Activated CD4-positive, alpha-beta T cell treated with anti-CD3 and anti-CD28 coated beads, Interleukin-10, Interleukin-2, amounts not matched to agents 100 ng/mL and 50 ng/mL, durations not matched to agents 16 hours and 8 hours (primary cell): ENCODE measurements around the gene FBN1.
A peak's percentile ranks its signal among the peaks of the same experiment; 100 is the strongest.

Experiments used
- DNase-seq: peaks from one replicate; pipeline ENCODE4 v3.0.0-alpha.2; 2020

The FBN1 gene

DNA sequence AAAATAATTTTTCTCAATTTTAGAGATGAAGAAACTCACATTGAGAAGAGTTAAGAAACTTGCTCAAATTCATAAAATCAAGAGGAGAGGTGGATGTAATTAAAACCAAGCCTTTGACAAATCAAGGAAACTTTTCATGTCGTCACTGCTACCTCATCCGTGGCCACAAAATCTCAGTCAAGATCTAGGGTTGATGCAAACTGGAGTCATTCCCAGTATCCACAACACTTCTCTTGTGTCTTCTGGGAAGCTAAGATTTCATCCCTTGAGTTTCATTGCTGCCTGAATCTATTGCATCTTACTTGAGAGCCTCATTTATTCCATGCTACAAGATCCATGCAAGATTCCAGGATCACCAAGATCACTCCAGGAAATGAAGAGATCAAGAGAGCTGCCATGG, 5.4 kb upstream of the FBN1 start:
- DNase-seq = no peak

DNA sequence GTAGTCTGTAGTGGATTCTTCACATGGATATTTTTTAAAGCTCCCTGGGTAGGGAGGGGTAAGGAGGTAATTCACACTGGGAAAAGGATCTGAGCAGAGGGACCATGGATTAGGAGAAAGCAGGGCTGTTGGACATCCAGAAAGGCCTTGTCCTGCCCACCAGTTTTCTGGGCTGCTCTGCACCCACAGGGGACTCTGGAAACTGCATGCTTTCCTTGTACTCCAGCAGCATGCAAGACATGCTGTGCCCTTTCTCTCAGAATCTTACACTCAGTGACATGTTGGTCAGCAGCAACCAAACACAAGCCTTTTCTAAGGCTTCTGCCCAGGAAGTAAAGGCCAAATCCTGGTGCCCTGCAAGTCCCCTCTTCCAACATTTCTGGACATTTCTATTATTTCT, 2.5 kb upstream of the FBN1 start:
- no peak for DNase-seq

DNA sequence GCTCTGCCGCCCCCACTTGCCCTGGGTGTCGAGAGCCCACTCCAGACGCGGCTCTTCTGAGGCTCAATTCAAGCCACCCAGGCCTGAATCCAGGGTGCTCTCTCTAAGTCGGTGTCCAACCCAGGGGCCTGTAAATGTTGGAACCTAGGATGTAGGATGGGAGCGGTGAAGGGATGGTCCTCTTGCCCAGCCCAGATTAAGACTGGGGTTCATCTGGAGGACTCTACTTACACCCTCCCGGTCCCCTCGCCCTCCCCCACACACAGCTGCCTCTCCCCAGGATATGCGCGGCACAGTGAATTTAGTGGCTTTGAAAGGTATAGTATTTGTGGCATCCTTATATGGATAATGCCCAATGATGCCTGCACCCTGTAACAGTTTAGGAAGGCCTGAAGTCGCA, 822 bp upstream of the FBN1 start:
- DNase-seq = no peak

DNA sequence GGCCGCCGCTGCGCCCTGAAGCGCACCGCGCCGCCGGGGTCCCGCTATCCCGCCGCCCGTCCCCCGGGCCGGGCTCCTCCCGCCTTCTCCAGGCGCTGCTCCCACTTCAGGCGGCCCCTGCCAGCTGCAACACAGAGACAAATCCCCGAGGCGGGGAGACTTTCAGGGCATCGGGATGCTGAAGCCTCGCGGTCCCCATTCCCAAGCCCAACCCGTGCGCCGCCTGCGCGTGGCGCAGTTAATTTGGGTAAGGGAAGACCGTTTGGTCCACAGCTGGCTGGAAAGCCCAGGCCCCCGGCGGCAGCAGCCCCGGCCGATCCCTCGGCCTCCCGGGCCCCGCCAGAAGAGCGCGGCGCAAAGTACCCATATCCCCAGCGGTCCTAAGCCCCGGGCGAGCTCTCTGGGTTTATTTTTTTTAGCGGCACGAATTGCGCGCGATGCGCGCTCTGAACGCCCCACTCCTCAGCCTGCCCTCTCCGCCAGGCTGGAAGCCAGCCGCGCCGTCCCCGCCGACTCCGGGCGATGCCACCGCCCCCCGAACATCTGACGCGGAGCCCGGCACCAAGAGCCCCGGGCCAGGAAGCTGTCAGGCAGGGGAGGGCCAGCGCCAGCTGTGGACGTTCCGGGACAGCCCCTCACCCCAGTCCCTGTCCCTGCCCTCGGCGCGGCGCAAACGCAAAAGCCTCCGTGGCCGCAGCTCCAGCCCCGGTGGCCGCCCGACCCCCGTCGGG, 517 bp downstream of the FBN1 start:
- peak; percentile 16 for DNase-seq

DNA sequence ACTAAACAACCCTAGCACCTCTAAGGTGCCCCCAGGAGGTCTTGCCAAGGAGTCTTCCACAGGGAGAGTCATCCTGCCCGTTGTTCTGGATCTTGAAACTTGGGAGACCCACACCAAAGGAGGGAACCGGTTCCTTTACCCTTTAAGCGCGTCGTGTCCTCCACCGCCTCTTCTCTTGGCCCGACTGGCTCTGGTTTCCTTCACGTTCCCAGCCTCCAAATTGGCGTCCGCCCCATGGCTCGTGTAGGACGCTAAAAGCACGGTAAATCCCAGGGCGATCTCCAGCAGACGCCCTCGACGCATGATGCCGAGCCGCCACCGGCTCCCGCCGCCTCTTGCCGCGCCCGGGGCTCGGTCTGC, 1.1 kb downstream of the FBN1 start:
- DNase-seq = no peak

DNA sequence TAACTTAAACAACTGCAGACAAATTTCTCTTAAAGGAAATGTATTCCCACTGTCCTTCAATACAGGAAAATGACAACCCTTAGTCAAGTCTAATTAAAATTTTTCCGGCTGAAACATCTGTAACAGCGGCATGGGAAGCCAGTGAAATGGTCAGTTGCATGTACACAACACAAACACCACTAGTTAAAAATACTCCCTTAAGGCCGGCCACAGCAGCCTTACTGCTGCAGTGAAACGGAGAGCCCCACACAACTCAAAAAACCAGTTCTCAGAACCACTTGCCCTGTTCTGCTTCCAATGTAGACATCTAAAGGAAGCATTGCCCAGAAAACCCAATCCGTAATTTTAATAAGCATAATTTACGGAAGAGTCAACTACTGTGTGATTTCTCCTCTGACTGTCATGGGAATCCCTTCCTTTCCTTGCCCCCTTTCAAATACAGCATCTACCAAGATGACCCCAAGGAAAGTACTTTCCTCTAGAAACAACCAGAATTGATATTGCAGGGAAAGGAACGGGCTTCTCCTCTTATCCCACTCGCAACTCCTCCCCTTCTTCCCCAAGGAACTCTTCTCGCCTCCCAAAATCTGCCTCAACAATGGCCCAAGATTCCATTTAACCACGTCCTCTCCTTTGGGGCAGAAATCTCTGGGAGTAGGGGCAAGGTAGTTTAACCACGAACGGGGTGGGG, 1.6 kb downstream of the FBN1 start:
- DNase-seq = no peak

DNA sequence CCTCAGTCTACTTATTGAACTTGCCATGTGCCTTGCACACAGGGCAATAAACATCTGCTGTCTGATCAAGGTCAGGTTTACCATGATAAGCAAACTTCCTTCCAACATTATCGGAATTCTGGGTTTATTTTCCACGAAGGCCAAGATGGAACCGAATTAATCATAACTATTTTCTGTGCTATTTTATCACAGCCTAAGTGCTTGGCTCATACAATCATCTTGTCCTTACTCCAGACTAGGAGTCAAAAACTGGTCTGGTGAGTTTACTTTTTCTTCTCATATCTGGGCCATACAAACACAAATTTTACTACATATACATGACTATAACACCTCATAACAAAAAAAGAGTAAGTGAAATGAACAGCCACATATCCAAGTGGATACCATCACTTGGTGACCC, 2.3 kb downstream of the FBN1 start:
- DNase-seq = no peak

DNA sequence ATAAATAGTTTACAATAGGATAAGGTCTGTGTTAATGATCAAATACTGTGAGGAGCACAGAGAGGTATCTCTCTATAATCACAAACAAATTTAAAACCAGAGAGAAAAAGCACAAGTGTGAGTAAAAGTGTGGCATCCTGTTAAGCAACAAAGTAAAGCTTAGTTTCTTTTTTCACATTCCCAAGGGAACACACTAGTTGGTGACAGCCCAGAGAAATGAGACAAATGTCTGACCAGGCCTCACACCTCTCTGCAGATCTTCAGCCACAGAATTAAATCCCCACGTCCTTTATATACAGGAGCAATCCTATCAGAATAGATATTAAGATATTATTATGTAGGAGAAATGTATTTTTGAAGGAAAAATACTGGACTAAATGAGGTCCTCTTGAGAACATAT, 2.7 kb downstream of the FBN1 start:
- no peak for DNase-seq

DNA sequence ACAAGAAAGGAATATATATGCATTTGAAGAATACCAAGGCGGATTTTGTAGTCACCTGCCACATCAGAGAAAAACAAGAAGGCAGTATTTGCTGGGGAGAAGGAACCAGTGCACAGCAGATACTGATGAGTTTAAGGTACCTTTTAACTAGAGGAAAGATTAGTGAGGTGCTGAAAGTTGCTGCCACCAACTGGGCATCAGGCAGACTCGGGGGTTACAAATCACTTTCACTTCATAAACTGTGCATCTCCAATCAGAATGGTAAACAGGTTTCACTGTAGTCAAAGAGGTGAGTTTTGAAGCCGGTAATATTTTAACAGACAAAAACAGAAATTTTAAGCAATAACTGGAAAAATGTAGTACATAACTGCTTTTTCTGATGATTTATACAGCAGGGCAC, 4.1 kb downstream of the FBN1 start:
- no peak for DNase-seq

DNA sequence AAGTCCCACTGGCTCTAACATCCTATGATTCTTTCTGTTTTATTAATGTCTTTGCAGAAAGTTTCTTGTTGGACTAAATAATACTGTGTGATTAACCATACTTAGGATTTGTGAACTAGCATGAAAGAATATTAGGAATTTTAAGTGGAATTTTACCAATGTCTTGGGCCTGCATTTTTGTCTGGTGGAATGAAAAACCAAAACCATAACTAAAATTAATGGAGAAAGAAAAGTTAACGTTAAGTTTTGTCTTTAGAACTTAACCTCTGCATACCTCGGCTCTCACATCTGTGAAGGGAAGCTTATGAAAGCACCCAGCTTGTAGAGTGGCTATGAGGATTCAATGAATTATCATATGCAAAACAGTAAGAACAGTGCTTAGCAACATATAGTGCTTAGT, 6.5 kb downstream of the FBN1 start:
- no peak for DNase-seq

DNA sequence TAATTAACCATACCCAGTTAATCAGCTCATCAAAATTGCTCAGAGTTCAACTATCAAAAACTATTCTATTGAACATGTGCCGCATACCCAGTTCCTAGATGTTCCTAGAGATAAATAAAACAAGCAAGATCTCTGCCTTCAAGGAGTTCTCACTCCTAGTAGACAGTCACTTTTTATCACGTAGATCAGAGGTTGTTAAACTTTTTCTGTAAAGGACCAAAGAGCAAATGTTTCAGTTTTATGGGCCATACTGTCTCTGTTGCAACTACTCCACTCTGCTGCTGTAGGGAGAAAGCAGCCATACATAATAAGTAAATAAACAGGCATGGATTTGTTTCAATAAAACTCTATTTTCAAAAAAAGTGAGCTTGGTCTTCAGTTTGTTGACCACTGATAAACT, 7.9 kb downstream of the FBN1 start:
- no peak for DNase-seq

DNA sequence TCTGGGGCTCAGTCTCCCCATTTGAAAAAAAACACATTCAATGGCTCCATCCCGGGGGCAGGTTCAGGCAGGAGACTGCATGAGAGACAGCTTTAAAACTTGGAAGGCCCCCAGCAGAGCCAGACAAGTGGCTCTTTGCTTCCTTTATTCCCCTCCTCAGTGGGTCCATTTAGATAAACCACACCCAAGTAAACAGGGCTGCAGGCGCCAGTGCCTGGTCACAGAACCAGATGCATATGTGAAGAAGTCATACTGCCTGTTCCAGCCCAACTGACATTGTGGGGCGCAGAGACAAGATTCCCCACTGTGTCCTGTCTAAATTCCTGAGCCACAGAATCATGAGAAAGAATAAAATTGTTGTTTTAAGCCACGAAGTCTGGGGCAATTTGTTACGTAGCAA, 9.0 kb downstream of the FBN1 start:
- no peak for DNase-seq

DNA sequence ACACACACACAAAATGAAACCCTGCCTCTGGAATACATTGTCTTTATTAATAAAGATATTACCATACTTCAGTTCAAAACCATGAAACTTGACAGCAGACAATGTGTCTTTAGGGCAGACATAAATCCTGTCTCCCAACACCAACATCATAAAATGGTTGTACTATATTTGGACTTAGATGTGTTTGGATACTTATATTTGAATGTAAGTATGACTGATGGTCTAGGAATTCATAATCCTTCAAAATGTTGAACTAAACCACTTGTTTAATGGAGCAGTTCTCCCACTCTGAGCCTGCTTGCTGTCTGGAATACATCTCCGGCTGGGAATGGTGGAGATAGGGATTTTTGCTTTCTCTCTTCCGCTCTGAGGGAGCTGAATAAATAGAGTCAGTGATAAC, 10.6 kb downstream of the FBN1 start:
- DNase-seq = no peak

DNA sequence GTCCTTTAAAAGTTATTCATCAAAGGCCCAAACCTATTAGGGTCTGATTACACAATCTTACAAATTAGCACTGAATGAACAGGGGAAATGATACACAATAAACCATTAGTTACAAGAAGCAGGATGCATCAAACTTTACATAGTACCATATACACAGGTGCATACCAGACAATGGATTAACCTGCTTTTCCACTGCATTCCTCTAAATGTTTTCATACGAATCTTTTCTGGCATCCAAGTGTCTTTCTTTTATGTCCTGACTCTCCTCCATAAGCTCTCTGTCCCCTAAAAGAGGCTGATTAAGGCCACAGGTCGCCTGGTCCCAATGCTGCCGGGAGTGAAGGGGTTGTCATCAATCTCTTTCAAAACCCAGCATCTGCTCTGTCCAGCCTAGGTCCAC, 11.4 kb downstream of the FBN1 start:
- DNase-seq = no peak

DNA sequence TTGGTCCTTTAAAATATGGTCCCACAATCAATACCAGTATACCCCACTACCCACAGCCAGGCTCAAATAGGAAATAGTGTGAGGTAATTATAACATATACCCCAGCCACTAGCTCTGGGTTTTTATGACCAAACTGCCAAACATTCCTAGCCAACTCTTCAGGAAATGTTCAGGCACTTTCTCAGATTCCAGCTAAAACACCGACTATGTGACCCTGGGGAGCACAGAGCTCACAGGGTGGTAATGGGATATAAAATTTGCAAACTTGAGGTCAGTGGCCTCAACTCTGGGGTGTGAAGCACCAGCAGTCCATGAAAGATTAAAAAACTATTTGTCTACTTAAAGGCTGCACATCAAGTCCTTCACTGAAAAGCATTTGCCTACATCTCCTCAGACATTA, 12.9 kb downstream of the FBN1 start:
- DNase-seq = no peak

DNA sequence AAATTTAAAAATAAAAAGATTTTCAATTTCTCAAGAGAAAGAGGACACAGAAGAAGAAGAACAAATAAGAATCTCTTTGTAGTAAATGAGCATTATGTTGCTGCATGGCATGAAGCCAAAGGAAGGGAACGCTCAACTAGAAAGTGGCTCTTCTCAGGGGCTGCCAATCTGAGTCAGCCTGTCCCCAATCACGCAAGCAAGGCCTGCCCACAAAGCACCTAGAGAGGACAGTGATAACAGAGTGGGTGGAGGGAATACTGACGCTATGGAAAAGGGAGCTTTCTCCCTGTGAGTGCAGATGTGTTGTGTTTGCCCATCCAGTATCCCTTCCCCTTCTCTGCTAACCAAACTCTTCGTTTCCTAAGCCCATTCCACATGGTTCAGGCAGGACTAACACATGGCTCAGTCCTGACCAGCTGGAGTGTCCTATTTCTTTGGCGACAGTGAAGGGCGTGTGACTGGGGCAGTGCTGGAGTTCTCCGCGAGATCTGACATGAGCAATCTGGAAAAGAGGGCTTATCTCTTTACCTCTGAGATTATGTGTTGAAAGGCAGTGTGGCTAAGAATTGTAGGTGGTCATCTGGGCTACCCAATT, 14.2 kb downstream of the FBN1 start:
- DNase-seq = peak; percentile 57

DNA sequence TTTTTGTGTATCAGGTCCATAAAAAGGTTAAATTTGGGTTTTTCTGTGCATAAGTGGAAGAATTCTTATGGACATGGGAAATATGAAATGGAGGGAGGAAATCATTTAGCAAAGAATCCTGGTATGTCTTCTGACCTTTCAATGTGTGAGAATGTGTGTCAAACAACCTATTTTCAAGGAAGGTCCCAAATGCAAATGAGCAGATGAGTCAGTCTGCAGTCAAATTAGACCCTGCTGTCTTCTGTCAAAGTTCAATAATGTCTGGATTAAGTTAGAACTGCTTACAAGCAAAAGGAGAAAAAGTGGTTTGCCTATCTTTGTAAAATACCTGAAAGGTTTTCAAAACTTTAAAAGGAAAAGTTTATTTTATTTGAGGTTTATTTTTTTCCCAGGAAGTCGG, 15.3 kb downstream of the FBN1 start:
- no peak for DNase-seq

DNA sequence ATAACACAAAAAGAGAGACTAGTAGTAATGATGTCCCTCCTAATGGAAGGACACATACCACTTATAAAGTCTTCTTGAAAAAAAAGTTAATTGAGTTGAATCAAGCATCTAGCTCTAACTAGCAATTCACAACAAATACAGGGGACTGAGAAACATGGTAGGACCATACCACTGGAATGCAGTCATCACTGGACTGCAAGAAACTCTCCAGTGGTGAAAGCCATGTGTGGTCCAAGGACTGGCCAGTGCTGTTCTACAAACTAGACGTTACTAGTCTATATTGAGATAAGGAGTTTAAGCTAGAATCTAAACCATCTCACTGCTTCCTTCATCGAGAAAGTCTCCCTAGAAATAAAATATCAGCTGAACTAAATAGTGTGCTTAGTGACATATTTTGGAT, 16.7 kb downstream of the FBN1 start:
- DNase-seq = no peak

DNA sequence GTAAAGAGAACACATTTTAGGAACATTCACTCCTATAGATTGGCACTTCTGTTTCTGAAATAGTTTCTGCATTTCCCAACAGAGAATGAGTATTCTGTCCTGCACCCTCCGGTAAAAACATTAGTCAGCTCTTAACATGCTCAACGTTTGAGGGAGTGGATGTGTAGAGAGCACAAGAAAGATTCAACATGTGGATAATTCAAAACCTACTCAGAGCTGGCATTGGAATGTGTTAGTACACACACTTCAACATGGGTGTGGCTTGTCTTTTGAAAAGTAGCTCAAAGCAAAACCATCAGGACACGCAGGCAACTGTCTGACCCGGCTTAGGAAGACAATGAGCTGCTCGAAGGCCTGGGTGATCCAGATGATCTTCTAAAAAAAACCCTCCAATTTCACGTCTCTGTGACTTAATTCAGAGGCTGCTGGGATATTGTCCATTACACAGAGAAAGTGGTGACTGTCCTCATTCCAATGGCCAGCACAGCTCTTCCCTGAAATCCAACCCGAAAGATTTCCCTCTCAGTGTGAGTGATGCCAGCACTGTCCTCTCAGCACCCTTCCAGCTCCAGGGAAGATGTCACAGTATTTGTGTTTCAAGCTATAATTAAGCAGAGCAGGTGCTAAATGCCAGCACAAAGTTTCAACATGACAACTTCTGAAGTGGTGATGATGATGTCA, 18.1 kb downstream of the FBN1 start:
- no peak for DNase-seq

DNA sequence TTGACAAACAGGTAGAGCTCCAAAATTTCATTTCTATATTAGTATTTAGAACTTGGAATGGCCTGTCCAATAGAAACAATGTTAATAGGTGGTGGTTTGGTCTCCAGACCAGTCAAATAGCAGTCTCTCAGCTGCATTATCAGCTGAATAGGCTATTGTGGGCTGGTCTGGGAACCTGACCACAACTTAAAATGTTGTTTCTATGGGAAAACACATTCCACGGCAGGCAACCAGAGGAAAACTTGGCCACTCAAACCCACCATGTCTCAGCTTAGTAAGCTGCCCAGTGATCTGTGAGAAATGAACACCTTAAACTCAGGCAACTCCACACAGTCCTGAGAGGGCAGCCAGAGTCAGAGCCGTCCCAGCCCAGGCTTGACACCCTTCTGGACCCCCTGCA, 20.4 kb downstream of the FBN1 start:
- DNase-seq = no peak

DNA sequence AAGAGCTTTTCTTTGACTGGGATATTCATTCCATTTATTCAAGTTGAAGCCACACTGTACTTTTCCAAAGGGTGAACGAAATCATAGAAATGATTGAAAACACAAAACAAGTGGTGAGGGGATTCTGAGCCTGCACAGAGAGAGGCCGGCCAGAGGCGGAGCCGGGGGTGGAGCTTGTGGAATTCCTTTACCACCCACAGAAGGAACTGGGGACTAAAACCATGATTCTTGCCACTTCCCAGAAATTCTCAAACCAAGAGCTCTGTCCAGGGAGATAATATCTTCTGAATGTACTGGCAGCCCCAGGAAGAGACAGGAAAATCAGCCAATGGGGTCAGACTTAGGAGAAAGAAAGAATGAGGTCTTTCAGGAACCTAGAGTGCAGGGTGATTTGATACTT, 20.8 kb downstream of the FBN1 start:
- no peak for DNase-seq

DNA sequence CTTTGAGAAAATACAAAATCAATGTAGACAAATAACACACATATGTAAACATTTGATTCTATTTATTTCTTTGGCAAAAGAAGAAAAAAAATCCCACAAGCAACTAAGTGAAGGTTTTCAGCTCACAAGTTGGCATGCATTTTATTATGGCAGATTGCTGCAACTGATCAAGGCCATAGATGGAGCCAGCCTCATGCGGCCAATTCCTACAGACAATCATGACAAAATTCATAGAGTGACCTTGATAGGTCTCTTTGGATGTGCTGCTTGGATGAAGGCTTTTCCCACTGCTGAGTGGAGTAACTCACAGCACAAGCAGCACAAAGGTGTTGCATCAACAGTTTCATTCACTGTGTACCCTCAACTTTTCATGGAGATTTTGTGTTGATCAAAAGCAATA, 22.1 kb downstream of the FBN1 start:
- no peak for DNase-seq

DNA sequence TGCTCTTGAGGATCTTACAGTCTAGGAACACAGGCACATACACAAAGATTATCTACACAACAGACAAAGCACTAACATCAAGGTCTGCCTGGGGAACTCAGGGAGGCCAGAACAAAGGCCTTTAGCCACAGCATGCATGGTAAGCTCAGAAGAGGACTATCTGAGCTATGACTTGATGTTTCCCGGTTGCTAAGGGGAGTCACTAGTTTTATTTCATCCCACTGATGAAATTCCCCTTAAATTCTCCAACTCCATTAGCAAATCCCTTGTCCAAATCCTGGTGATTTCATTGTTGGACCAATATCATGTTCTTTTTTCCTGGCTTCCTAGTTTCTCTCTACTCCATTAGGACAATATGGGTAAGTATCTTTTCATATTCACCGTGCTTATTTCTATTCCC, 23.3 kb downstream of the FBN1 start:
- DNase-seq = no peak

DNA sequence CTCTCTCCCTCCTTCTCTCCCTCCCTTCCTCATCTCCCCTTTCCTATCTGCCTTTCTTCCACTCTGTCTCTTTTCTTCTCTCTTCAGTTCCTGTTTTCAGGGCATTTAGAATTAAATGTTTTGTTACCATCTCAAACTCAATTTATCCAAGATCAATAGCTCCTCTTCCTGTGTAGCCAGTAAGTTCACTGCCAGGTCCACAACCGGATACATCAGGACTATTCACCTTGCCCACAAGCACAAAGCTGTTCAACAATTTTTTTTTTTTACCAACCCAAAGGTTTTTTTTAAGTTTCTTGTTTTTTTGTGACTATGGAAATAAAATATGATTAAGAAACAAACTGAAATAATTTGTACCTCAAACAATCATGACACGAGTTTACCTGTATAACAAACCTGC, 26.1 kb downstream of the FBN1 start:
- DNase-seq = no peak
